OCI-LY3 (cell line): Measurements from ENCODE around the gene BTAF1.
A peak's percentile ranks its signal among the peaks of the same experiment; 100 is the strongest.

Experiments used
- H2AFZ ChIP-seq: fragments of 200-600, 300-600 bp; shearing (Covaris generic); 2 replicates; pipeline ENCODE4 v1.6.0; 2014; ENCODE audit warnings: antibody characterized with exemption, low read depth, low read length
- H3K27ac ChIP-seq: fragments of 200-600, 300-600 bp; sonication (generic); 2 replicates; pipeline ENCODE4 v1.5.1; 2014; ENCODE audit warnings: mild to moderate bottlenecking, low read length, moderate library complexity, mixed read lengths
- H3K27me3 ChIP-seq: fragments of 200-600, 300-600 bp; sonication (generic); 2 replicates; pipeline ENCODE4 v1.6.1; 2014; ENCODE audit warnings: low read depth, low read length, mixed read lengths
- H3K36me3 ChIP-seq: fragments of 200-600, 300-600 bp; sonication (generic); replicated peaks from 2 replicates; pipeline ENCODE3; 2014; ENCODE audit warnings: low read depth, low read length, mixed read lengths
- H3K4me1 ChIP-seq: fragments of 300-600, 200-600 bp; sonication (generic); 2 replicates; pipeline ENCODE4 v1.6.1; 2014; ENCODE audit warnings: low read length, mixed read lengths
- H3K4me2 ChIP-seq: fragments of 200-600, 300-600 bp; sonication (generic); 2 replicates; pipeline ENCODE4 v1.6.1; 2014; ENCODE audit warnings: low read length, mixed read lengths
- H3K4me3 ChIP-seq: fragments of 300-600, 200-600 bp; sonication (generic); 2 replicates; pipeline ENCODE4 v1.5.1; 2014; ENCODE audit warnings: antibody characterized with exemption, mild to moderate bottlenecking, low read length, moderate library complexity
- H3K79me2 ChIP-seq: fragments of 300-600, 200-600 bp; shearing (Covaris generic); 2 replicates; pipeline ENCODE4 v1.6.1; 2014; ENCODE audit warnings: mild to moderate bottlenecking, low read length, mixed read lengths
- H3K9ac ChIP-seq: fragments of 300-600, 200-600 bp; shearing (Covaris generic); 2 replicates; pipeline ENCODE4 v1.6.0; 2014; ENCODE audit warnings: mild to moderate bottlenecking, low read length, moderate library complexity
- H3K9me3 ChIP-seq: fragments of 200-600, 300-600 bp; shearing (Covaris generic); 2 replicates; pipeline ENCODE4 v1.6.1; 2014; ENCODE audit warnings: low read length, mixed read lengths; ENCODE audit not compliant: insufficient read depth
- H4K20me1 ChIP-seq: fragments of 200-600, 300-600 bp; sonication (generic); 2 replicates; pipeline ENCODE4 v1.6.1; 2016; ENCODE audit warnings: low read length, mixed read lengths; ENCODE audit not compliant: insufficient read depth
- EZH2phosphoT487 ChIP-seq: fragments of 200-600 bp; shearing (Covaris generic); IDR thresholded peaks from 2 replicates; pipeline ENCODE4 v1.6.1; 2018; ENCODE audit warnings: antibody characterized with exemption, mixed run types, low read depth
- TF ChIP-seq, protein P1 (sequence below): fragments of 200-600, 300-600 bp; sonication (generic); IDR thresholded peaks from 2 replicates; pipeline ENCODE4 v1.5.1; 2014; ENCODE audit warnings: antibody characterized with exemption, low read length, low read depth

Gene BTAF1

DNA sequence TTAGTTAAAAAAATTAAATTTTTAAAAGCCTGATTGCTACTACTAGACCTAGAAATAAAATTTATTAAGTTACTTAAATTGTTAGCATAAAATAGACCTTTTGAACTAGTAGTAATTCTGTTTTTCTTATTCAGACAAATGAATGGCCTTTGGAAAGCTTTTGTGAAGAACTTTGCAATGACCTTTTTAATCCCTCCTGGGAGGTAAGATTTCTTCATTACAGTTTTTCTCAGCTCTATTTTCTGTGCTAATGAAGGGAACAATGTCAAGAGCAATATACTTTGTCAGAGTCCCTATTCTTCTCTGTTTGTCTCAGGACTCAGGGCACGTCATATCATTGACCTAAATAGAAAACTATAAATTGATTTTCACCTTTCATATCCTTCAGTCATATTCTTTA, 33.5 kb downstream of the BTAF1 start:
- TF ChIP-seq, protein P1, sequence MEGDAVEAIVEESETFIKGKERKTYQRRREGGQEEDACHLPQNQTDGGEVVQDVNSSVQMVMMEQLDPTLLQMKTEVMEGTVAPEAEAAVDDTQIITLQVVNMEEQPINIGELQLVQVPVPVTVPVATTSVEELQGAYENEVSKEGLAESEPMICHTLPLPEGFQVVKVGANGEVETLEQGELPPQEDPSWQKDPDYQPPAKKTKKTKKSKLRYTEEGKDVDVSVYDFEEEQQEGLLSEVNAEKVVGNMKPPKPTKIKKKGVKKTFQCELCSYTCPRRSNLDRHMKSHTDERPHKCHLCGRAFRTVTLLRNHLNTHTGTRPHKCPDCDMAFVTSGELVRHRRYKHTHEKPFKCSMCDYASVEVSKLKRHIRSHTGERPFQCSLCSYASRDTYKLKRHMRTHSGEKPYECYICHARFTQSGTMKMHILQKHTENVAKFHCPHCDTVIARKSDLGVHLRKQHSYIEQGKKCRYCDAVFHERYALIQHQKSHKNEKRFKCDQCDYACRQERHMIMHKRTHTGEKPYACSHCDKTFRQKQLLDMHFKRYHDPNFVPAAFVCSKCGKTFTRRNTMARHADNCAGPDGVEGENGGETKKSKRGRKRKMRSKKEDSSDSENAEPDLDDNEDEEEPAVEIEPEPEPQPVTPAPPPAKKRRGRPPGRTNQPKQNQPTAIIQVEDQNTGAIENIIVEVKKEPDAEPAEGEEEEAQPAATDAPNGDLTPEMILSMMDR: no peak
- no peak for TF ChIP-seq EZH2phosphoT487
- Histone ChIP-seq H3K27ac (no peak overlapping the region), H3K9ac (no peak overlapping the region), H3K4me2 (no peak overlapping the region), H2AFZ (no peak overlapping the region), H3K4me3 (no peak overlapping the region), H3K4me1 (no peaks in the 10 kb centered on the region), H3K27me3 (no peaks in the 10 kb centered on the region), H3K36me3 (peaks cover 63% of the 10 kb centered on the region), H3K9me3 (no peaks in the 10 kb centered on the region), H3K79me2 (peaks cover 7% of the 10 kb centered on the region), H4K20me1 (peaks cover 19% of the 10 kb centered on the region)

DNA sequence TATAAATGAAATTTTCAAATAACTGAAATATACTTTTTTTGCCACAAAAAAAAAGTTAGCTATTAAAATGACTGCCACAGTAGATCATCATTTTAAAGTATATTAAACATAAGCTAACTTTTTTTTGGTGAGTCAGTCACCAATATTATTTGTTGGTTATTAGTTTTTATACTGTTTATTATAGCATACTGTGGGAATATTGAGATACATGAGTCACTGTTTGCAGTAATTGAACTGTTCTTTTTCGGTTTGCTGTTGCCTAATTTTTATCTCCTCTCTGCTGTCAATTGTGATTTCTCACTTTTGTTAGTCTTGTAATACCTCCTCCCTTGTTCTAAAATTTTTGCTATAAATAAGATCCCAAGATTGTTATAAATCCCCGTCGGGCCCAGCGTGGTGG, 45.7 kb downstream of the BTAF1 start:
- TF ChIP-seq, protein P1: no peak
- no peak for TF ChIP-seq EZH2phosphoT487
- H3K4me2 ChIP-seq: no peak overlapping the region
- peaks cover 2% of the 10 kb centered on the region; the same call in 1 of the 2 replicates for H3K79me2 ChIP-seq
- H4K20me1 ChIP-seq: peaks cover 54% of the 10 kb centered on the region
- no peak overlapping the region for H3K9ac ChIP-seq
- H3K9me3 ChIP-seq: no peaks in the 10 kb centered on the region
- H3K4me3 ChIP-seq: no peak overlapping the region
- no peak overlapping the region for H2AFZ ChIP-seq
- H3K36me3 ChIP-seq: peaks cover 50% of the 10 kb centered on the region
- no peak overlapping the region for H3K27ac ChIP-seq
- H3K4me1 ChIP-seq: peaks cover 15% of the 10 kb centered on the region
- H3K27me3 ChIP-seq: no peaks in the 10 kb centered on the region

DNA sequence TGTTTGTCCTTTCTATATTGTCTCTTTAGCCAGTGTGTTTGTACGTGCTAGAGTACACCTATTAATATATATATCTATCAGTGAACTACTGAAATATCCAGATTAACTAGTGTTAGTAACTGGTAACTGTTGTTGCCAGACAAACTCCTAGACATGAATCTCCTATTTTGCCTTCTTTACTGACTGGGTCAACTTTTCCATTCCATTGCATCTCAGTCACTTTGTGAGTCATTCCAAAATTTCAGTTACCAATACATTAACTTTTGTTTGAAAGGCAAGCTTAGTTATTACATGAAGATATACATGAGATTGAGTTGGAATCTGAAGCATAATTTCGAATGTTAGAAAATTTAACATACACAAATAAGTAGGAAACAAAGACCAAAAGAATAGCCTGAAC, 51.4 kb downstream of the BTAF1 start:
- Histone ChIP-seq H3K36me3 (peaks cover 57% of the 10 kb centered on the region), H4K20me1 (peaks cover 82% of the 10 kb centered on the region), H3K9ac (no peak overlapping the region), H3K27me3 (0 out of 2 replicates have a peak, but pooled peaks cover 11% of the 10 kb centered on the region), H3K79me2 (peaks cover 12% of the 10 kb centered on the region; the same call in 1 of the 2 replicates), H3K4me2 (peak overlapping the region; percentile 79), H2AFZ (no peak overlapping the region), H3K9me3 (no peaks in the 10 kb centered on the region), H3K4me3 (peak overlapping the region; percentile 4; the same call in 1 of the 2 replicates), H3K27ac (no peak overlapping the region), H3K4me1 (peaks cover 35% of the 10 kb centered on the region)
- TF ChIP-seq EZH2phosphoT487: no peak
- TF ChIP-seq, protein P1: no peak

DNA sequence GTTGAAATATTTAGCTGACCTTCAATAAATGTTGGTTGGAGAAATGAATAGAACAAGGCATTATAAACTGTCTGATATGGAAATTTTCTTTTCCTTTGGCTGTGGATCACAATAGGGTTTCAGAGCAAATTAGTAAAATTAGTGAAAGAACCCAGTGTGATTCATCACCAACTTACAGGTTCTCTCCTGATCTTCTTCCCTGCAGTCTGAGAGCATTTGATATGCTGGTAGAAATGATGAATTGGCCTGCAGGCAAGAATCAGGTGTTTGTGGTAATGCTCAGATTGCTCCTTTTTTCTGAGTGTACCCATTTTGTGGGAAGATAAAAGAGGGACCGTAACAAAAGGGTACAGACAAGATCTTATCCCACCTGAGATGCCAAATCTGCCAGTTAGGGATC, 51.9 kb downstream of the BTAF1 start:
- H3K79me2 ChIP-seq: peaks cover 12% of the 10 kb centered on the region; the same call in 1 of the 2 replicates
- no peaks in the 10 kb centered on the region for H3K9me3 ChIP-seq
- peaks cover 82% of the 10 kb centered on the region for H4K20me1 ChIP-seq
- peak overlapping the region; percentile 79 for H3K4me2 ChIP-seq
- peaks cover 35% of the 10 kb centered on the region for H3K4me1 ChIP-seq
- H3K27ac ChIP-seq: no peak overlapping the region
- no peak for TF ChIP-seq EZH2phosphoT487
- TF ChIP-seq, protein P1: no peak
- H2AFZ ChIP-seq: no peak overlapping the region
- H3K4me3 ChIP-seq: peak overlapping the region; percentile 4; the same call in 1 of the 2 replicates
- 0 out of 2 replicates have a peak, but pooled peaks cover 11% of the 10 kb centered on the region for H3K27me3 ChIP-seq
- peaks cover 57% of the 10 kb centered on the region for H3K36me3 ChIP-seq
- H3K9ac ChIP-seq: no peak overlapping the region
